Caco-2 (cell line): ENCODE measurements around the gene CRYBG2. TPM values are rescaled to one million over a fixed set of nuclear protein-coding genes. Genes with fewer than 3 reads are reported as not detected.

Source experiments
- BruUV-seq: library from RNA; stranded (reverse); fragments of 400-500 nt; replicated peaks from 2 replicates; lab custom pipeline; 2021; lab: Mats Ljungman, UMichigan
- CTCF ChIA-PET: fragments of 300-600 bp; sonication (Branson Sonifier 250); formaldehyde crosslinking; loops from one replicate; lab custom pipeline; 2022; ENCODE audit warnings: antibody characterized with exemption; lab: Charles Lee
- POLR2A ChIA-PET: fragments of 300-600 bp; sonication (Branson Sonifier 250); formaldehyde crosslinking; loops from one replicate; lab custom pipeline; 2022; ENCODE audit warnings: antibody characterized with exemption; lab: Charles Lee
- DNase-seq, 2 experiments: peaks; one replicate each; pipeline versions ENCODE4 v3.0.0 to v3.0.0-alpha.2; 2020 to 2022
- H3K27me3 ChIP-seq: replicated peaks from 2 replicates; pipeline ENCODE4 v1.6.0; 2011; ENCODE audit warnings: low read length; ENCODE audit not compliant: control insufficient read depth, insufficient read depth
- H3K36me3 ChIP-seq: 2 replicates; pipeline ENCODE4 v1.5.1; 2011; ENCODE audit warnings: low read length; ENCODE audit not compliant: control insufficient read depth, insufficient read depth
- H3K4me1 ChIP-seq: fragments of 250-450 bp; sonication (Bioruptor Pico); 2 replicates; pipeline ENCODE4 v1.5.1; 2020; ENCODE audit warnings: mild to moderate bottlenecking
- H3K4me3 ChIP-seq: 2 replicates; pipeline ENCODE4 v1.5.1; 2011; ENCODE audit warnings: low read depth, mild to moderate bottlenecking, control low read depth, low read length
- H3K9me3 ChIP-seq: fragments of 250-450 bp; sonication (Bioruptor Pico); 2 replicates; pipeline ENCODE4 v1.5.1; 2020; ENCODE audit warnings: mild to moderate bottlenecking, moderate library complexity
- H3K27ac Mint-ChIP-seq: one replicate; pipeline ENCODE4 v1.8.0; 2022; ENCODE audit warnings: mixed read lengths; ENCODE audit not compliant: unreplicated experiment
- H3K27me3 Mint-ChIP-seq: one replicate; pipeline ENCODE4 v1.8.0; 2022; ENCODE audit warnings: mixed read lengths; ENCODE audit not compliant: insufficient read depth, unreplicated experiment
- H3K36me3 Mint-ChIP-seq: one replicate; pipeline ENCODE4 v1.8.0; 2022; ENCODE audit warnings: mild to moderate bottlenecking, mixed read lengths; ENCODE audit not compliant: insufficient read depth, unreplicated experiment
- H3K4me1 Mint-ChIP-seq: one replicate; pipeline ENCODE4 v1.8.0; 2022; ENCODE audit warnings: low read depth, mixed read lengths; ENCODE audit not compliant: unreplicated experiment
- H3K4me3 Mint-ChIP-seq: one replicate; pipeline ENCODE4 v1.8.0; 2022; ENCODE audit warnings: mild to moderate bottlenecking, moderate library complexity, mixed read lengths; ENCODE audit not compliant: unreplicated experiment
- H3K9me3 Mint-ChIP-seq: one replicate; pipeline ENCODE4 v1.8.0; 2022; ENCODE audit warnings: mixed read lengths; ENCODE audit not compliant: unreplicated experiment
- CTCF ChIP-seq, 2 experiments: fragments of 200-600 bp in 1 of 2; IDR thresholded peaks; 1 replicate in 1 of 2; 2 replicates in 1 of 2; pipeline versions ENCODE4 v1.5.1 to v1.8.0; 2011 to 2022; ENCODE audit warnings: antibody characterized with exemption in 1 of 2, control low read depth in 1 of 2, inconsistent platforms in 1 of 2, low read depth in 1 of 2, low read length in 1 of 2, mild to moderate bottlenecking in 1 of 2, moderate library complexity in 1 of 2; ENCODE audit not compliant: insufficient read depth in 1 of 2, severe bottlenecking in 1 of 2, unreplicated experiment in 1 of 2
- intact Hi-C: fragments of 100-400 bp; cut with micrococcal nuclease; formaldehyde crosslinking; loops from one replicate; pipeline ENCODE4 v1.10.0; 2022; ENCODE audit not compliant: unreplicated experiment
- total RNA-seq: library from RNA; stranded (reverse); gene quantifications from 2 replicates; pipeline ENCODE4 v1.2.3, GENCODE V29; 2022

The CRYBG2 gene
- total RNA-seq, 1 experiment from 2014 or later, result 66.1 TPM

- no TSS peak for BruUV-seq
- intact Hi-C loops, result no loop called here
- Histone ChIP-seq H3K4me1 (no peaks in the 10 kb centered on the region), H3K36me3 (no peaks in the 10 kb centered on the region), H3K27me3 (no peaks in the 10 kb centered on the region), H3K9me3 (no peaks in the 10 kb centered on the region), H3K4me3 (no peak overlapping the region)
- no peak for TF ChIP-seq CTCF (IDR thresholded peaks at IDR 0.05; ENCODE audit: insufficient read depth in 1 of 2, low read depth in 1 of 2, low read length in 1 of 2, severe bottlenecking in 1 of 2, unreplicated experiment in 1 of 2)
- H3K27ac Mint-ChIP-seq, result no peak overlapping the region
- H3K4me3 Mint-ChIP-seq, result no peak overlapping the region
- H3K9me3 Mint-ChIP-seq, result no peaks in the 10 kb centered on the region
- CTCF ChIA-PET, result no interaction called here
- peaks cover 4% of the 10 kb centered on the region for H3K36me3 Mint-ChIP-seq
- POLR2A ChIA-PET, result no interaction called here
- no peaks in the 10 kb centered on the region for H3K4me1 Mint-ChIP-seq
- H3K27me3 Mint-ChIP-seq, result no peaks in the 10 kb centered on the region
- DNase-seq, result no peak
Measured at GRCh38 chr1:26291433-26291832, 62.5 kb downstream of the CRYBG2 start.

GRCh38 chr1:26290882-26291261 is 63.1 kb downstream of the CRYBG2 start:
- H3K27me3 ChIP-seq, result no peaks in the 10 kb centered on the region
- H3K27ac Mint-ChIP-seq, result no peak overlapping the region
- intact Hi-C loops, result no loop called here
- H3K4me3 Mint-ChIP-seq, result no peak overlapping the region
- BruUV-seq, result no TSS peak
- peaks cover 4% of the 10 kb centered on the region for H3K36me3 Mint-ChIP-seq
- DNase-seq, result no peak
- CTCF ChIA-PET, result no interaction called here
- no peaks in the 10 kb centered on the region for H3K9me3 ChIP-seq
- H3K4me3 ChIP-seq, result no peak overlapping the region
- no peaks in the 10 kb centered on the region for H3K4me1 Mint-ChIP-seq
- no peaks in the 10 kb centered on the region for H3K36me3 ChIP-seq
- POLR2A ChIA-PET, result no interaction called here
- no peaks in the 10 kb centered on the region for H3K27me3 Mint-ChIP-seq
- H3K4me1 ChIP-seq, result no peaks in the 10 kb centered on the region
- TF ChIP-seq CTCF (IDR thresholded peaks at IDR 0.05; ENCODE audit: insufficient read depth in 1 of 2, low read depth in 1 of 2, low read length in 1 of 2, severe bottlenecking in 1 of 2, unreplicated experiment in 1 of 2), result no peak
- no peaks in the 10 kb centered on the region for H3K9me3 Mint-ChIP-seq

GRCh38 chr1:26290122-26290881 is 63.6 kb downstream of the CRYBG2 start:
- Mint-ChIP-seq H3K36me3 (peaks cover 4% of the 10 kb centered on the region), H3K27me3 (no peaks in the 10 kb centered on the region), H3K4me3 (no peak overlapping the region), H3K9me3 (no peaks in the 10 kb centered on the region), H3K27ac (no peak overlapping the region), H3K4me1 (no peaks in the 10 kb centered on the region)
- Histone ChIP-seq H3K4me1 (peaks cover 1% of the 10 kb centered on the region; the same call in 1 of the 2 replicates), H3K9me3 (no peaks in the 10 kb centered on the region), H3K27me3 (no peaks in the 10 kb centered on the region), H3K4me3 (no peak overlapping the region), H3K36me3 (no peaks in the 10 kb centered on the region)
- intact Hi-C loops, result no loop called here
- no peak for DNase-seq
- no peak for TF ChIP-seq CTCF (IDR thresholded peaks at IDR 0.05; ENCODE audit: insufficient read depth in 1 of 2, low read depth in 1 of 2, low read length in 1 of 2, severe bottlenecking in 1 of 2, unreplicated experiment in 1 of 2)
- no TSS peak for BruUV-seq
- ChIA-PET POLR2A (no interaction called here), CTCF (no interaction called here)
